Hippocampal formation (tissue), 2 donors: ENCODE data around the gene MTHFR.

Source experiments
- DNase-seq, 2 donors: peaks; one replicate each; lab custom pipeline; 2025; lab: John Stamatoyannopoulos, UW

MTHFR gene

GRCh38 chr1:11805422-11806306 lies at the start of gene MTHFR, which contains the start of gene CLCN6:
TSS of gene MTHFR (minus strand) at chr1:11805964. CDS start at chr1:11803116, 2,848 bp downstream.
TSS of gene CLCN6 (plus strand) at chr1:11806191. CDS start at chr1:11806263, 72 bp downstream.
- DNase-seq, result peak; percentile 95 to 97

- no peak for DNase-seq
Observed at GRCh38 chr1:11855430-11855829, 49.7 kb upstream of the MTHFR start.

- no peak for DNase-seq
Observed at GRCh38 chr1:11854519-11854918, 48.8 kb upstream of the MTHFR start.

- no peak for DNase-seq
Observed at GRCh38 chr1:11851180-11851579, 45.4 kb upstream of the MTHFR start.

GRCh38 chr1:11850156-11850555 lies 44.4 kb upstream of the MTHFR start:
- DNase-seq, result no peak

GRCh38 chr1:11848373-11848700 lies 42.6 kb upstream of the MTHFR start:
- DNase-seq, result no peak

- no peak for DNase-seq
Observed at GRCh38 chr1:11847667-11848372, 42.1 kb upstream of the MTHFR start, which contains the start of gene NPPA. TSS of gene NPPA (minus strand) at chr1:11847783. CDS start at chr1:11847684, 99 bp downstream.

GRCh38 chr1:11845641-11846335 lies 40.0 kb upstream of the MTHFR start:
- no peak for DNase-seq

GRCh38 chr1:11842154-11843041 lies 36.6 kb upstream of the MTHFR start:
- DNase-seq, result peak in 1 of 2 donors; percentile 12

GRCh38 chr1:11841245-11842153 lies 35.7 kb upstream of the MTHFR start:
- DNase-seq, result no peak

GRCh38 chr1:11839727-11840705 lies 34.3 kb upstream of the MTHFR start:
- no peak for DNase-seq

GRCh38 chr1:11838349-11839272 lies 32.8 kb upstream of the MTHFR start:
- peak; percentile 55 to 64 for DNase-seq

GRCh38 chr1:11837767-11838348 lies 32.1 kb upstream of the MTHFR start:
- DNase-seq, result no peak

GRCh38 chr1:11836955-11837766 lies 31.4 kb upstream of the MTHFR start:
- DNase-seq, result no peak

GRCh38 chr1:11835441-11836225 lies 29.9 kb upstream of the MTHFR start:
- no peak for DNase-seq

- DNase-seq, result no peak
Observed at GRCh38 chr1:11833900-11834299, 28.1 kb upstream of the MTHFR start.
